Adrenal gland (tissue), 5 donors: ENCODE measurements around the gene TMEM255B.

ENCODE experiments used
- CTCF ChIP-seq, 6 experiments: fragments of 450-650 bp in 4 of 6; fragments of 200-600 bp in 2 of 6; sonication (generic) in 1 of 6; IDR thresholded peaks; 1 replicate in 5 of 6; 2 replicates in 1 of 6; pipeline versions ENCODE4 v1.5.1 to v1.8.0; 2016 to 2021; ENCODE audit warnings: antibody characterized with exemption in 6 of 6, mild to moderate bottlenecking in 2 of 6, moderate library complexity in 1 of 6
- POLR2A ChIP-seq, 2 donors: fragments of 450-650 bp; IDR thresholded peaks; one replicate each; pipeline ENCODE4 v1.6.1; 2017; ENCODE audit warnings: antibody characterized with exemption in 2 of 2, mild to moderate bottlenecking in 2 of 2, moderate library complexity in 1 of 2
- donor health status: DM: no; HTN: no; CAD: no.

- no peak for TF ChIP-seq CTCF (IDR thresholded peaks at IDR 0.05)
- TF ChIP-seq POLR2A (IDR thresholded peaks at IDR 0.05), result no peak
Observed at GRCh38 chr13:113848431-113849260, 89.6 kb downstream of the TMEM255B start.
